GM18507 (cell line): ENCODE data around the gene CCER1.

Experiments used
- DNase-seq: peaks from one replicate; pipeline ENCODE4 v3.0.0; 2011; ENCODE audit warnings: low read depth; ENCODE audit not compliant: insufficient read length; ENCODE audit errors: extremely low spot score
- FAIRE-seq: peaks from 2 replicates; lab custom pipeline; 2011; peaks lifted over from hg19 to GRCh38; lab: Jason Lieb, UNC

CCER1 gene

DNA sequence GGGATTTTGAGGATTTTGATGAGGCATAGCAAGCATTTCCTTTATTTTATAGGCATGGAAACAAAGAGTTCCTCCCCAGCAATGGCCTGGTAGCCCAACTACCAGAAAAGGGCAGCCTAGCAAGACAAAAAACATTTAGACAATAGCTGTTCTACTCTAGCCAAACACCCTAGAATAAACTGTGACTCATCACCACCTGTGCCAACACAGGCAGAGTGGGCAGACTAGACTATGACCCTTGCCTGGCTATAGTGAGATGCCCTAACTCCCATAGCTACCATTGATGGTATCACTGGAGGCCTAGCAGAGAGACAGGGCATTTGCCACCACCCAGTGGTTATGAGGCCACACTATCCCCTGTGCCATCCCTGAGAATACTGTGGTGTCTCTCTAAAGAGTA lies 15.5 kb upstream of the CCER1 start:
- DNase-seq (no peak), FAIRE-seq (no peak)

DNA sequence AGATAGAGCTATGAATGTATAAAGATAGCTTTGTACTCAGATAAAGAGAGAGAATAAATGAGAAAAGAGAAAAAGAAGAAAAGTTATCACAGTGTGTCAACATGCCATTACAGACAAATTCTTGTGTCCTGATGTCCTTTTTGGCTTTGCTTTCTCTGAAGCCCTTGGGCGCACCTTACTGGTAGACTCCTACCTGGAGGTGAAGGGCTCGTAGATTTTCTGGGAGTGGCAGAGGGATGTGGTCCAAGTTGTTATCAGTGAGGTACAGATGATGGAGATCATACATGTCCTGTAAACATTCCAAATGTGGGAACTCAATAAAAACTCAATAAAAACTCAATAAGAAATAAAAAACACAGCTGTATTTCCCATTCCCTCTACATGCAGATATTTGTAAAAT lies 14.9 kb upstream of the CCER1 start:
- DNase-seq (no peak), FAIRE-seq (no peak)

DNA sequence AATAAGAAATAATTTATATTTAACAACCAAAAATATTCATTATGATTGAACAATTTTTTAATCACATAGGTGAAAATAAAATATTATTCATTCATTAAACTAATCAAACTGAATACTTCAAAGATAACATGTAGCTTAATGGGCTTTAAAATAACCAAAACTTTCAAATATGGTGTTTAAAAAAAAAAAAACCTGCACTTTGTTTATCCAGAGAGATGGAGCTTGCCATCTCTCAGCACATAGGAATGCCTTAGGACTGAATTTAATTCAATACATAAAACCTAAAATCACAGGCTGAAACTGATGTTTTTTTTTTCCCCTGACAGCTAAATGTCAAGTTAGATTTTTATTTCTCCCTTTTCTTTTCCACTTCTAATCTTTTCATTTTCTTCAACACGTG lies 14.4 kb upstream of the CCER1 start:
- FAIRE-seq, result no peak

DNA sequence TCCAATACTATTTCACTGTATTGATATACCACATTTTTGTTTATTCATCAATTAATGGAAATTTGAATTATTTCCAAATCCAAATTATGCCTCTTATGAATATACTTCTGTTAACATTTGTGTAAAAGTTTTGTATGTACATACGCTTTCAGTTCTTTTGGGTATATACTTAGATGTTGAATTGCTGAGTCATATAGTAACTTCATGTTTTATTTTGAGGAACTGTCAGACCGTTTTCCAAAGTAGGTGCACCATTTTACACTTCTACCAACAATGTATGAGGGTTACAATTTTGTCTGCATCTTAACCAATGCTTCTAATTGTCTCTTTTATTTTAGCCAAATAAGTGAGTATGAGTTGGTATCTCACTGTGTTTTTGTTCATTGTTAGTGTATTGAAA lies 10.2 kb upstream of the CCER1 start:
- no peak for DNase-seq
- FAIRE-seq, result no peak

More for the DNA sequence above, 14.4 kb upstream of the CCER1 start:
- no peak for DNase-seq

DNA sequence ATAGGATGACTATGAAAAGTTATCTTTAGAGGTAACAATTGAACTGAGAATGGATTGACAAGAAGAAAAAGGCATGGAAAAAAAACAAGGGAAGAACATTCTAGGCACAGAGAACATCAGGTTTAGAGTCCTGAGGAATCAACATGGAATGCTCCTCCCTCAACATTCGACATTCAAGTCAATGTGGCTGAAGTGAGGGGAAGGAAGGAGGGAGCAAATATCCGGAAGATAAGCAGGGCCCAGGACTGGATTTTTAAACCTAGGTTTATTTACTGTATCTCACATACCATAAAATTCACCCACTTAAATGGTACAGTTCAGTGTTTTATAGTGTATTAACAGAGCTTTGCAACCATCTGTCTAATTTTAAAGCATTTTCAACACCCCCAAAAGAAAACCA lies 9.6 kb upstream of the CCER1 start:
- DNase-seq (no peak), FAIRE-seq (no peak)

DNA sequence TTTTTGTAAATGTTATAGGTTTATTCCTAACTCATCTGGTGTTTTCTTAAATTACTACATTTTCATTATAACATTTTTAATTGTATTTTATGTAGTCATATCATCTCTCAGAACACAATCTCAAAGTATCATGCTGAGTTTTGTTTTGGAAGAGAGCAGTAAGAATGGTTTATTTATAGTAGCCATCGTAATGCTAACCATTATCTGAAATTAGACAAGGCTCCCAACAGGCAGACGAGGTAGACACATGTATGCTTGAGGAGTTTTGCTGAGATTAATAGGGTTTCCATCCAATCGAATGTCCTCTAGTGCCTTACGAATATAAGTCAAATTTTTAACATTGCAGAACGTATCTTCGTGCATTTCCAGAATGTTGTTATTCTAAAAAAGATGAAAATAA lies 9.0 kb upstream of the CCER1 start:
- no peak for FAIRE-seq
- DNase-seq, result no peak

DNA sequence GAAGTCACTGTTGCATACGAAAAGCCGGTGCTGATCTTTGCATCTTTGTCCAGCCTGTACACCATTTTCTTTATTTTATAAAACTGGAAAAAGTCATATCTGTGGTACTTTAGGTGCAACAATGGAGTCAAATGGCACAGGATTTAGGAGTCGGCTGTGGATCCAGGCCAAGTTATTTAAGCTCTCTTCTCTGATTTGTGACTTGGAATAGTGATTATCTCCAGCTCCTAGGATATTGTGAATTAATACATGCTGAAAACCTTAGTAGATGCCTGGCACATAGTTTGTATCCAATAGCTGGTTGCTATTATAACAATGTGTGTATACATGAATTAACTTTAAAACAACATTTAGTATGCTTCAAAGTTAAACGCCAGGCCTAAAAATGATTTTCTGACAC lies 6.2 kb upstream of the CCER1 start:
- DNase-seq, result no peak
- FAIRE-seq, result no peak

DNA sequence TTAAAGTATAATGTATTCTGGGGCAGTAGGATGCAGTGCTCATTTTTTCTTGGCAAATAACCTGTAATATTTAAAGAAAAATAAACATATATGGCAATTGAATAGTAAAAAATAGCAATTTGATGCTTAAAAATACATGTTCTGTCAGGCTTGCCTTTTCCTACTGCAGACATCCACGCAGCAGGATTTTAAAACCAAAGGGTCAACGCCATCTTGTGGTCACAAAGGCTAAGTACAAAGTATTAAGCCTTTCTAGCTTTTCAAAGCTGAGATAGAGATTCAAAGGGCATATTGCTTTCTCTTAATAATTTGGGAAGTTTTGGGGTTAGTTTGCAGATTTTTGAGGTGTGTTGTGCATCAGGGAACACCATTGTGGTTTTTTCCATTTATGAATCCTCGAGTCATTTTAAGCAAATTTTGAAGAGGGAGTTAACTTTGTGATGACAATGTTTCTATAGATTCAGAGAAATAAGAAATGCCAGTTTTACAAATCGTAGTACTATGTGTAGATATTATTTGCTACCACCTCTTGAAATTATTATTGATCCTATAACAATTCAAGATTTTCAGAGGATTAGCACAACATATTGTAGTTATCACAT lies 4.7 kb upstream of the CCER1 start:
- peak; percentile 68 for FAIRE-seq
- DNase-seq, result no peak

DNA sequence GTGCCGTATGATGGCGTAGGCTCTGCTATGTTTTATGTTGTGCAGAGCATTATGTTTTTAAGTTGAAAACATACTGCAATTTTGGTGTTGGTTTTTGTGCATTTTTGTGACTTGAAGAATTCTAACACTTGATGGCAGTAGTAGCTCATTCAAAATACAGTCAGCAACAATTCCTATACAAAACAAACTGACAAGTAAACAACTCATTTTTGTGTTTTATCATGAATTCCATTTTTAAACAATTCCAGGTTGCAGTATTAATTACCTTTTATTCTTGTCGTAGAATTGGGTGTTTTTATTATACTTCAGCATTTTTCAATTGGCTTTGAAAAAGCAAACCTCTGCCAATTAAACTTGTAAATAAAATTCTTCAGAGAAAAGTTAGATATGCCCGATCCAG lies 4.1 kb upstream of the CCER1 start:
- no peak for FAIRE-seq

DNA sequence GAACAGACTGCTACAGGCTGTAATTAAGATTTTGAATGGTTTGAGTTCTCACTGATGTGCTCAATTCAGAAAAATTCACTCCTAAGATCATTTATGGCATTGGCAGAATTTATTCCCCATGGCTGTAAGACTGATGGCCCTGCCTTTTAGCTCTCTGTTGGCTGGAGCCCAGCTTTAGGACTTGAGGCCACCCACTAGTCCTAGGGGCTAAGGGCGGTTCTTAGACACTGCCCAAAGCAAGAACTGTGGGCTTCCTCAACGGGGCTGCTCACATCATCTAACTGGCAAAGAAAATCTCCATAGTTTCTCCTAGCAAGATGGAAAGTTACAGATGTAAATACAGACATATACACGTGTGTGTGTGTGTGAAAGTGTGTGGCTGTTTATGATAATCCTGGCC lies 3.4 kb upstream of the CCER1 start:
- FAIRE-seq (no peak), DNase-seq (no peak)

More for the DNA sequence above, 4.1 kb upstream of the CCER1 start:
- no peak for DNase-seq

DNA sequence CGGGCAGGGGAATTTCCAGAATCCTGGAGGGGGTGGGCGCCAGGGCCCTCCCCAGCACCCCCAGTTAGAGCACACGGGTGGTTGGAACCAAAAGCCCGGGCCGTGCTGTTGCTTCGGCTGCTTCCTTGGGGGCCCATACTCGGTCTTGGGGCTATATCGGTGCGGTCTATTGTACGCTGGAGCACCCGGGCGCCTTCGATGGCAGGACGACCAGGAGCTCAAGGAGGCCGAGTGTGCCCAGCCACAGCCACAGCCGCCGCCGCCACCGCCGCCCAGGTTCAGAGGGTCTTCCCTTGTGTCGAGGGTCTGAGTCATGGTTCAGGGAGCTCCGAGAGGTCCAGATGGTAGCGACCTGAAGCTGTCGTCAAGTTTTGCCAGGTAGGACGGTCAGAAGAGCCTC lies 548 bp downstream of the CCER1 start:
- DNase-seq, result no peak
- FAIRE-seq, result no peak

DNA sequence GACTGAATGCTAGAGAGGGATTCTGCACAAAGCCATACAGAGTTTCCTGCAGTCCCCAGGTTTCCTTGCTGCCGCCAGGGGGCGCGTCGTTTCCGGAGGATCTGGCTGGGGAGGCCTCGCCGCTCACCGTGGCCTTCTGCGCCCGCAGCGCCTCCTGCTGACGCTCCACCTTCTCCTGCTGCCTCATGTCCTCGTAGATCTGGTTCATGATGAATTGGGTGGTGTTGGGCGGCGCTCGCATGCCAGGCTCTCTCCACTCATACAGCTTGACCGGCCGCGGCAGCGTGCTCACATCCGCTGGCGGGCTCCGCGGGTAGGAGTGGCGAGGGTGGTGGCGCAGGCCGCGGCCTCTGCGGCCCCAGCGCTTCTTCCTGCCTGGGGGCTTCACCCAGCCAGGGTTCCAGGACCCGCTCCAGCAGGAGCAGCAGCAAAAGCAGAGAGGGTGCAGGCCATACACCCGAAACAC lies 987 bp downstream of the CCER1 start:
- DNase-seq (no peak), FAIRE-seq (no peak)

DNA sequence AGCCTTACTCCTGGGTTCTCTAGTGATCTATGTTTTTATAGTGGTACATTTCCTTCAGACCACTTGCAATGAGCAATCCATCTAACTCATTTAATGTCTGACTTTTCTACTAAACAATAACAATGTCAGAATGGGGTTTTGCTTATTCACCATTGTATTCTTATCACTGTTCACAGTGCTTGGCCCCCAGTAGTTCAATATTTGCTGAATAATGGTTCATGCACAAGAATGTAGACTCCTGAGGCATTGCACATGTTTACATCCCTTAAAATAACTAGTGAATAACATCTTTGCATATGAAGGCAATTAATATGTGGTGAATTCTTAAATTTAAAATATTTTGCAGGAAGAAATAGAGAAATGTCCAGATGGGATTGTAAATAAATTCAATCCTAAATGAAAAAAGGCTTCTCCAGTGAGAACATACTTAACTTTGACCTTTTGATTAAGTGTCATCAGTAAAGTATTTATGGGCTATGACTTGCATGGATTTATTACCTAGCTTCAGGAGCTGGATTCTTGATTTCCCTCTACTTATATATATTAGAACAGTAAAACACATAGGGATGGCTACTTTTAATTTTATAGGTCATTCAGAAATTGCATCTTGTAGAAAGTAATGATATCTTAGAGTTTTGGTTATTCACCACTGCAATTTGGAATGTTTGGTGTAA lies 3.4 kb downstream of the CCER1 start:
- FAIRE-seq, result no peak
- DNase-seq, result no peak

DNA sequence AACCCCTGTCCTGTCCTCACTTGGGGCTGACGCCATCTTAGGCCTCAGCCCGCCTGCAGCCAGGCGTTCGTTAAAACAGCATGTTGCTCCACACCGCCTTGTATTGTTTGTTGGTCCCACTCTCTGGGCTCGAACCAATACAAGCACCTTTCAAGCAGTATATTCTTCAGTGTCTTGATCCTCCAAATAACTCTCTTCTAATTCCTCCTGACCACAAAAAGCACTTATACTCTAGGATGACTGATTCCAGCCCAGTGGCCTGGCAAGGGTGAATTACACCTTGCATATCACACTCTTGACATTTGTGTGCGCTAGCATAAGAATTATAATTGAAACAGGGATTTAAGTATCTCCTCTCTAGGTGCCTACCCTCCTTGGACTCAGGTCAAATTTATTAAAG lies 7.1 kb downstream of the CCER1 start:
- DNase-seq, result no peak

DNA sequence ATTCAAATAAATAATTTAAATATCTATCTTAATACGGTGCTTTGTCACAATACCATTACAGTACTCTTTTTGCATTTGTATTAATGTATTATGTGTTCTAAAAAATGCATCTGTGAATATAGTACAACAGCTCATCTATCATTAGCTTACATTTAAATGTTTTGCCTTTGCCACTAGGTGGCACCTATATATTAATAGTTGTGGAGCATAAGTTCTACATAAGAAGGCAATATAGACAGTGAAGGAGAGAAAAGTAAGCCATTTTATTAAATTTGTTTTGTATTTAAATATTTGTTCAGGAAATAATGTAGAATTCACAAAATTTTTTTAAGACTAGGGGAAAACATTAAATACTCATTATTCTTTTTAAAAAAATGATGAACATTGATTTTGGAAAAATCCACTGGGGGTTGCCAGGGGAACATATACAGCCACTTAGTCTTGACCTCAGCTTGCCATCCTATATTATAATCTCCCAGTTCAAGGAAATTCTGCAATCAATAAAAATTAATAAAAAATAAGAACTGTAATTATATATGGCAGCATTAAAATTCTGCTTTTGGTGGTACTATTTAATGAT lies 9.8 kb downstream of the CCER1 start:
- FAIRE-seq (peak; percentile 62), DNase-seq (no peak)

More for the DNA sequence above, 7.1 kb downstream of the CCER1 start:
- FAIRE-seq, result no peak

DNA sequence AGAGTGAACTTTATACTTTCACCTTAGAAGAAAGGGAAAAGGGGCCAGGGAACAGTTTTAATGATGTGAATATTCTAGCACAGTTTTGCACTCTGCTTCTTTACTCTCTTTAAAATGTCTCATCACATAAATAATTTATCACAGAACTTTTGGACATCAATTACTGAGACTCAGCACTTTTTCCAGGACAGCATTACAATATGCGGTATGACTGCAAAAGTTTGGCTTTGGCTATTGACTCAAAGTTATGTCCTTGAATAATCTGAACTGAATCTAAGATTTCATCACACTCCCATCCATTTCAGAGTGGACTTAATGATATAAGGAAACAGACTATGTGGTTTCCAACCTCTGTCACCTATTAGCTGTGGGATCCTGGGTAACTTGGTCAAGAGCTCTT lies 11.7 kb downstream of the CCER1 start:
- FAIRE-seq, result no peak
- DNase-seq, result no peak

DNA sequence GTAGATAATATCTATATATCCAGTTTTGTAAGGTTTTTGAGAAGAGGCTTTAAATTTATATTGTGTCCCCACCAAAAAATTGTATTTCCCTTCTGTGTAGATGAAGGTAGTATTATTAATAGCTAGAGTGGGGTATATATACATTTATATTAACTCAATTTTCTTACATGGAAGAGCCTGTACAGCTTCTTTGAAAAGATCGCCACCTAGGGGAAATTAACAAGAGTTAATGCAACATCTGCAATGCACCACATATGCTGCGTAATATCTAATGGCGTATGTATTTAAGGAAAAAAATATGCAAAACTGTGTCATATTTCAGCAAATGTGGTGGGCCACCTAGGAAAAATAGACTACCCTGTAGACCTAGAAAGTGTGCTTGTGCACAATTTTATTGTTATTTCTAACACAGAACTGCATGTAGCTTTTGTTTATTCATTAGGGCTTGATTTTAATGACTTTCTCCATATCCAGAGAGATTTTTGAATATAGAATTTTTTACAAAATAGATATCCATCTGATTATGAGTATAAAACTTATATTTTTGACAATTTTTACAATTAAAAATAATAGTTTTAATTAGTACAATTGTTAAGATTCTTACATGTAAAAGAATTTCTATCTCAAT lies 14.0 kb downstream of the CCER1 start:
- DNase-seq (no peak), FAIRE-seq (peak; percentile 55)

DNA sequence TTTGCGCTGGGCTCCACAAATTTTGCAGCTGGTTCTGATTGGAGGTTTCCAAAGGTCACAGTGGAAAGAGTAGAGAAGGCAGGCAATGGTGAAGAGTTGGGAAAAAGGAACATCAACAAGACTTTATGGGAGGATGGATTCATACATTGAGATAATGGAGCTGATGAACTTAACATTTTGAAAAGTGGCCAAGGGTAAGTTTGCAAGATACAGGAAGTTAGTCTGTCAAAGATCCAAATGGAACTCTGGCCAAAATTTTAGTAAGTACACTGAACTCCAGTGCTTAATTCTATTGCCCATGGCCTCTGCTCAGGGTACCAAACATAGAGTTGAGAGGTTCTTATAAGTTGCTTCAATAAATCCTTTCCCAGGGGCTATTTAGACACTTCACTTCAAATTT lies 15.6 kb downstream of the CCER1 start:
- FAIRE-seq, result no peak
- no peak for DNase-seq

DNA sequence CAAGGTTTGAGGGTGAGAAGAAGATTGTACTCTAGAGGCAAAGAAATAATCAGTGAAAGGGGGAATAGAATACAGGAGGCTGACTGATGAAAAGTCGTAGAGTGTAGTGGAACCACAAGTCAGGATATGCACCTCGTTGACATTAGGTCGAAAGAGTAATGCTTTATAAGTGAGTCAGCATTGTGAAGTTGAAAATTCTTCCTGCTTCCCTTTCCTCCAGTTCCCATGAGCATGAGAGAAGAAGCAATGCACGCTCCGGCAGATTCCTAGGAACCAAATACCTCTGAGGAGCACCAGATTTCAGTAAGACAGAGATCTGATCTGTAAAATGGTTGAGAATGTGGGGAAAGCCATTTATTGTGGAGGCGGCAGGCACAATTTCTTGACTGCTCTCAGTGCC lies 16.5 kb downstream of the CCER1 start:
- FAIRE-seq (no peak), DNase-seq (no peak)

DNA sequence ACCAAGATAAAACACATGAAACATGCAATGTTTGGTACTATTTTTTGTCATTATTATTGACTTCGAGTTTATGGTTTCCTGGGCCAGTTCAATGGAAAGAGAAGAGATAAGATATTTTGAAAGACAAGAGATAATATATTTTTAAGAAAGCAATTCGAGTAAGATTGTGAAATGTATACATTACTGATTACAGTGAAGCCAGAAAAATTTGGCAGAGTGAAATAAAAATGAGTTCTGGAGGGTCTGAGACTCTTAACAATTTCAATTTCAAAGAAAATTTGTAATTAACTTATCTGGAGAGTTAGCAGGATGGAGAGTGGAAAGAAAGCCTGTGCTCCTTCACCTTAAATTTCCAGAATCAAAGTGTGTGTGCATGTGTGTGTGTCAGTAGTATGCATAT lies 17.3 kb downstream of the CCER1 start:
- FAIRE-seq (no peak), DNase-seq (no peak)
